Endothelial cell of umbilical vein (primary cell): ENCODE data around the gene GPR107. TPM values are rescaled to one million over a fixed set of nuclear protein-coding genes. Genes with fewer than 3 reads are reported as not detected.
"Not testable (repeated sequence)": the region's sequence is repeated elsewhere in the genome, so short reads cannot be mapped to it uniquely, and the experiment has no call there.

Source experiments
- BruUV-seq: library from RNA; stranded (reverse); fragments of 400-500 nt; replicated peaks from 2 replicates; lab custom pipeline; 2021; lab: Mats Ljungman, UMichigan
- CTCF ChIA-PET: fragments of 300-600, 350-600 bp; sonication (Branson Sonifier 250); formaldehyde crosslinking; loops from one replicate; lab custom pipeline; 2021; ENCODE audit warnings: antibody characterized with exemption, inconsistent platforms; lab: Charles Lee
- POLR2A ChIA-PET: fragments of 300-600, 350-600 bp; sonication (Branson Sonifier 250); formaldehyde crosslinking; loops from one replicate; lab custom pipeline; 2021; ENCODE audit warnings: antibody characterized with exemption, inconsistent platforms; lab: Charles Lee
- DNase-seq: peaks from one replicate; pipeline ENCODE4 v3.0.0-alpha.2; 2011; ENCODE audit warnings: low read depth, low spot score
- FAIRE-seq: peaks from 2 replicates; lab custom pipeline; 2011; peaks lifted over from hg19 to GRCh38; lab: Jason Lieb, UNC
- H2AFZ ChIP-seq: 2 replicates; pipeline ENCODE4 v1.6.0; 2012; ENCODE audit warnings: low read depth, low read length, control low read depth, inconsistent platforms
- H3K27ac ChIP-seq: 2 replicates; pipeline ENCODE4 v1.5.1; 2011; ENCODE audit warnings: low read depth, mild to moderate bottlenecking, control low read depth, low read length, moderate library complexity; ENCODE audit not compliant: insufficient read depth
- H3K27me3 ChIP-seq, 2 experiments: 2 replicates each; pipeline versions ENCODE4 v1.6.0 to v1.6.1; 2011; ENCODE audit warnings: low read length in 2 of 2, mixed read lengths in 1 of 2; ENCODE audit not compliant: control insufficient read depth in 2 of 2, insufficient read depth in 2 of 2
- H3K36me3 ChIP-seq, 2 experiments: 2 replicates in 1 of 2; 3 replicates in 1 of 2; pipeline ENCODE4 v1.5.1; 2011; ENCODE audit warnings: low read length in 2 of 2, mild to moderate bottlenecking in 1 of 2, moderate library complexity in 1 of 2; ENCODE audit not compliant: control insufficient read depth in 2 of 2, insufficient read depth in 2 of 2; ENCODE audit errors: extremely low read depth in 1 of 2
- H3K4me1 ChIP-seq: 3 replicates; pipeline ENCODE4 v1.5.1; 2011; ENCODE audit warnings: mild to moderate bottlenecking, low read length; ENCODE audit not compliant: control insufficient read depth, insufficient read depth; ENCODE audit errors: extremely low read depth
- H3K4me2 ChIP-seq: 2 replicates; pipeline ENCODE4 v1.6.1; 2011; ENCODE audit warnings: low read length, control low read depth, mixed read lengths; ENCODE audit not compliant: insufficient read depth
- H3K4me3 ChIP-seq, 3 experiments: fragments of 200-600 bp in 1 of 3; sonication (generic), shearing (Covaris generic) in 1 of 3; replicated peaks in 1 of 3; 2 replicates each; pipeline ENCODE4 v1.5.1; 2011 to 2016; ENCODE audit warnings: control low read depth in 3 of 3, low read length in 3 of 3, mild to moderate bottlenecking in 2 of 3, inconsistent platforms in 1 of 3, low read depth in 1 of 3, moderate library complexity in 1 of 3; ENCODE audit not compliant: insufficient read depth in 1 of 3
- H3K79me2 ChIP-seq: 2 replicates; pipeline ENCODE4 v1.6.0; 2012; ENCODE audit warnings: low read length, inconsistent platforms; ENCODE audit not compliant: control insufficient read depth, insufficient read depth
- H3K9ac ChIP-seq: replicated peaks from 2 replicates; pipeline ENCODE3; 2011; ENCODE audit warnings: low read length, control low read depth; ENCODE audit not compliant: insufficient read depth; ENCODE audit errors: extremely low read depth
- H3K9me1 ChIP-seq: replicated peaks from 3 replicates; pipeline ENCODE4 v1.6.0; 2011; ENCODE audit warnings: mild to moderate bottlenecking, low read length; ENCODE audit not compliant: control insufficient read depth, insufficient read depth; ENCODE audit errors: extremely low read depth
- H3K9me3 ChIP-seq: replicated peaks from 2 replicates; pipeline ENCODE4 v1.5.1; 2012; ENCODE audit warnings: low read length, inconsistent platforms; ENCODE audit not compliant: control insufficient read depth, insufficient read depth
- H4K20me1 ChIP-seq: replicated peaks from 2 replicates; pipeline ENCODE3; 2011; ENCODE audit warnings: mild to moderate bottlenecking, low read length; ENCODE audit not compliant: control insufficient read depth, insufficient read depth; ENCODE audit errors: extremely low read depth
- EZH2 ChIP-seq: IDR thresholded peaks from 2 replicates; pipeline ENCODE4 v1.6.1; 2012; ENCODE audit warnings: borderline replicate concordance, low read depth, mild to moderate bottlenecking, moderate library complexity, low read length, inconsistent platforms; ENCODE audit not compliant: severe bottlenecking
- FOS ChIP-seq: IDR thresholded peaks from 2 replicates; pipeline ENCODE4 v1.6.1; 2011; ENCODE audit warnings: mild to moderate bottlenecking, low read length, moderate library complexity, borderline replicate concordance; ENCODE audit not compliant: insufficient read depth
- GATA2 ChIP-seq: IDR thresholded peaks from 2 replicates; pipeline ENCODE4 v1.7.0; 2011; ENCODE audit warnings: low read depth, mild to moderate bottlenecking, moderate library complexity, mixed read lengths, low read length; ENCODE audit not compliant: insufficient read length, insufficient read depth
- JUN ChIP-seq: IDR thresholded peaks from 2 replicates; pipeline ENCODE4 v1.6.1; 2011; ENCODE audit warnings: borderline replicate concordance, low read depth; ENCODE audit not compliant: insufficient read length, insufficient read depth
- MYC ChIP-seq: IDR thresholded peaks from one replicate; pipeline ENCODE4 v1.6.1; 2011; ENCODE audit warnings: mild to moderate bottlenecking, low read depth, low read length
- POLR2A ChIP-seq: IDR thresholded peaks from 2 replicates; pipeline ENCODE4 v1.6.1; 2012; ENCODE audit warnings: low read depth, mild to moderate bottlenecking, control low read depth, low read length
- POLR2AphosphoS5 ChIP-seq: IDR thresholded peaks from 2 replicates; pipeline ENCODE4 v1.6.1; 2012; ENCODE audit warnings: low read depth, mild to moderate bottlenecking, control low read depth, low read length, moderate library complexity; ENCODE audit not compliant: insufficient read depth
- dilution Hi-C: fragments of 300-500 bp; cut with MboI; formaldehyde crosslinking; loops from one replicate; pipeline ENCODE4 v1.15.0; 2019; ENCODE audit warnings: low sequenced_read_pairs; ENCODE audit not compliant: extremely low pct_ligation_motif_present
- intact Hi-C: fragments of 100-400 bp; cut with micrococcal nuclease; formaldehyde crosslinking; loops from one replicate; pipeline ENCODE4 v1.10.0; 2022
- polyA plus RNA-seq, 4 experiments: library from polyadenylated mRNA; depleted of rRNA in 3 of 4; stranded (reverse) in 3 of 4; unstranded in 1 of 4; fragments of >200 nt; gene quantifications; 2 replicates each; pipeline versions ENCODE4 v1.2.1 to v1.2.3, GENCODE V29; 2011 to 2012; ENCODE audit warnings: missing spikeins in 1 of 4
- total RNA-seq: library from RNA; stranded (reverse); gene quantifications from 2 replicates; pipeline ENCODE4 v1.2.3, GENCODE V29; 2021
- TF ChIP-seq, protein P1 (sequence below), 2 donors: IDR thresholded peaks; 1 replicate in 1 of 2; 2 replicates in 1 of 2; pipeline ENCODE4 v1.5.1; 2011; ENCODE audit warnings: low read length in 2 of 2, mild to moderate bottlenecking in 2 of 2, moderate library complexity in 2 of 2, control low read depth in 1 of 2, inconsistent platforms in 1 of 2, low read depth in 1 of 2; ENCODE audit not compliant: insufficient read depth in 1 of 2; ENCODE audit errors: extremely low read depth in 1 of 2
- TF ChIP-seq, protein P2 (sequence below): IDR thresholded peaks from 2 replicates; pipeline ENCODE4 v1.6.1; 2011; ENCODE audit not compliant: insufficient read depth, insufficient read length

Gene GPR107
- total and polyA plus RNA-seq, 2 donors (not counting 3 experiments of a cell fraction or from before 2014, with no cell fraction given): 27.2 to 38.9 TPM

DNA sequence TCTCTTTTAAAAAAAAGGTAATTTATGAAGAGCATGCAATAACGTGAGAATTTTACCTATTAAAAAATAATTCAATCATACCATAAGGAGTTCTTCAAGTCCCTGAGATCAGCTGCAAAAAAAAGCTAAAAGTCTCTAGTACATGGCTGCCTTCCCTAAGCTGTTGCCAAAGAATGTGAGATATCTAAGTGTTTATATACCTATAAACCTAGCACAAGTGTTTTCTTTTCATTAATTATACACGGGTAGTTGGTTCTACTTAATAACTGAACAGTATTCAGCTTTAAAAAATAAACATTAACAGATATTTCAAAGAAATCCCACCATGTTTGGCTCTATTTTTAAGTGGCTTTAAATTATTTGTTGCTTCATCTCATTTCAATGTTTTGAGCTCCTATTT is 36.6 kb upstream of the GPR107 start:
- peaks cover 3% of the 10 kb centered on the region for H4K20me1 ChIP-seq
- H3K9me1 ChIP-seq: no peaks in the 10 kb centered on the region
- no peaks in the 10 kb centered on the region for H3K79me2 ChIP-seq
- no peak overlapping the region for H3K4me3 ChIP-seq
- no peak overlapping the region for H2AFZ ChIP-seq
- no peaks in the 10 kb centered on the region for H3K9me3 ChIP-seq
- intact Hi-C loops (no loop called here), dilution Hi-C loops (no loop called here)
- no peak overlapping the region for H3K4me2 ChIP-seq
- TF ChIP-seq POLR2A: no peak
- no peak for TF ChIP-seq POLR2AphosphoS5
- TF ChIP-seq GATA2: no peak
- no peak for TF ChIP-seq MYC
- no peak for TF ChIP-seq JUN
- no peak for TF ChIP-seq FOS
- no peak for TF ChIP-seq EZH2
- TF ChIP-seq, protein P1, sequence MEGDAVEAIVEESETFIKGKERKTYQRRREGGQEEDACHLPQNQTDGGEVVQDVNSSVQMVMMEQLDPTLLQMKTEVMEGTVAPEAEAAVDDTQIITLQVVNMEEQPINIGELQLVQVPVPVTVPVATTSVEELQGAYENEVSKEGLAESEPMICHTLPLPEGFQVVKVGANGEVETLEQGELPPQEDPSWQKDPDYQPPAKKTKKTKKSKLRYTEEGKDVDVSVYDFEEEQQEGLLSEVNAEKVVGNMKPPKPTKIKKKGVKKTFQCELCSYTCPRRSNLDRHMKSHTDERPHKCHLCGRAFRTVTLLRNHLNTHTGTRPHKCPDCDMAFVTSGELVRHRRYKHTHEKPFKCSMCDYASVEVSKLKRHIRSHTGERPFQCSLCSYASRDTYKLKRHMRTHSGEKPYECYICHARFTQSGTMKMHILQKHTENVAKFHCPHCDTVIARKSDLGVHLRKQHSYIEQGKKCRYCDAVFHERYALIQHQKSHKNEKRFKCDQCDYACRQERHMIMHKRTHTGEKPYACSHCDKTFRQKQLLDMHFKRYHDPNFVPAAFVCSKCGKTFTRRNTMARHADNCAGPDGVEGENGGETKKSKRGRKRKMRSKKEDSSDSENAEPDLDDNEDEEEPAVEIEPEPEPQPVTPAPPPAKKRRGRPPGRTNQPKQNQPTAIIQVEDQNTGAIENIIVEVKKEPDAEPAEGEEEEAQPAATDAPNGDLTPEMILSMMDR (IDR thresholded peaks at IDR 0.05; ENCODE audit: extremely low read depth in 1 of 2, insufficient read depth in 1 of 2, low read depth in 1 of 2, low read length in 2 of 2): no peak
- TF ChIP-seq, protein P2, sequence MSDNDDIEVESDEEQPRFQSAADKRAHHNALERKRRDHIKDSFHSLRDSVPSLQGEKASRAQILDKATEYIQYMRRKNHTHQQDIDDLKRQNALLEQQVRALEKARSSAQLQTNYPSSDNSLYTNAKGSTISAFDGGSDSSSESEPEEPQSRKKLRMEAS: no peak
- no peak for FAIRE-seq
- no peak for DNase-seq
- peaks cover 0 to 2% of the 10 kb centered on the region in 2 experiments for H3K36me3 ChIP-seq
- H3K9ac ChIP-seq: no peak overlapping the region
- ChIA-PET CTCF (no interaction called here), POLR2A (interaction anchor here (0.5 kb wide), 1 partner anchor 80 kb away, joined by 3 read pairs; no protein-coding TSS in a partner anchor)
- H3K27ac ChIP-seq: no peak overlapping the region
- H3K27me3 ChIP-seq: no peaks in the 10 kb centered on the region
- BruUV-seq: no TSS peak
- peaks cover 3% of the 10 kb centered on the region for H3K4me1 ChIP-seq

DNA sequence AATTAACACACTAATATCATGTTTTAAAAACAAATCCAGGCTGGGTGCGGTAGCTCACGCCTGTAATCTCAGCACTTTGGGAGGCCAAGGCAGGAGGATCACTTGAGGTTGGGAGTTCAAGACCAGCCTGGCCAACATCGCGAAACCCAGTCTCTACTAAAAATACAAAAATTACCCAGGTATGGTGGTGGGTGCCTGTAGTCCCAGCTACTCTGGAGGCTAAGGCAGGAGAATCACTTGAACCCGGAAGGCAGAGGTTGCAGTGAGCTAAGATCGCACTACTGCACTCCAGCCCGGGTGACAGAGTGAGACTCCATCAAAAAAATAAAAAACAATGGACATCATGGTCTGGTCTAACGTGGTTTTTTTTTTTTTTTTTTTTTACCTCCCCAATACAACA is 36.2 kb upstream of the GPR107 start:
- H3K27ac ChIP-seq, H3K36me3 ChIP-seq, H3K27me3 ChIP-seq, H3K4me2 ChIP-seq, intact Hi-C loops, DNase-seq, H4K20me1 ChIP-seq, H3K4me1 ChIP-seq, POLR2A ChIA-PET, H3K9me3 ChIP-seq, H3K9me1 ChIP-seq, H2AFZ ChIP-seq, BruUV-seq, H3K9ac ChIP-seq, FAIRE-seq, H3K4me3 ChIP-seq, dilution Hi-C loops, H3K79me2 ChIP-seq, CTCF ChIA-PET: not testable (repeated sequence)
